CD4-positive, alpha-beta T cell treated with Interferon gamma for 1 hour (primary cell): ENCODE data around the gene TFCP2L1.

Experiments used
- DNase-seq: peaks from one replicate; pipeline ENCODE4 v3.0.0-alpha.2; 2020

TFCP2L1 gene

DNA sequence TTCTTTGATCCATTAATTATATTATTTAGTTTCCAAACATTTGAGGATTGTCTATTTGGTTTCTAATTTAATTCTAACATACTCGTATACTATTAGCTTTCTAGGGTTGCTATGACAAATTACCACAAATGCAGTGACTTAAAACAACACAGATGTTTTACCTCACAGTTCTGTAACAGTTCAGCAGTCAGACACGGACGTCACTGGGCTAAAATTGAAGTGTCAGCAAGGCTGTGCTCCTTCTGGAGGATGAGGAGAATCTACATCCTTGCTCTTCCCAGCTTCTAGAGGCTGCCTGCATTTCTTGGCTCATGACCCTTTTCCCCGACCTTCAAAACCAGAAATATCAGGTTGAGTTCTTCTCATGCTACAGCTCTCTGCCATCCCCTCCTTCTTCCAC lies 117.6 kb downstream of the TFCP2L1 start:
- DNase-seq: no peak
